HepG2 (cell line): Measurements from ENCODE around the gene PRR5L. TPM values are rescaled to one million over a fixed set of nuclear protein-coding genes. Genes with fewer than 3 reads are reported as not detected.

Experiments used
- ATAC-seq: fragments of 200-7000 bp; cut with Tn5 transposase; 3 replicates; pipeline ENCODE4 v1.9.1; 2020; ENCODE audit warnings: mild to moderate bottlenecking, moderate library complexity
- BruUV-seq: library from RNA; stranded (reverse); fragments of 400-500 nt; replicated peaks from 2 replicates; lab custom pipeline; 2021; lab: Mats Ljungman, UMichigan
- CTCF ChIA-PET: fragments of 300-600 bp; formaldehyde crosslinking; extraction: SDS; loops from one replicate; lab custom pipeline; 2021; ENCODE audit warnings: low total read pairs, inconsistent platforms, low intra/inter-chr PET ratio; lab: Yijun Ruan, JAX
- POLR2A ChIA-PET: fragments of 350-600 bp; sonication (Branson Sonifier 250); formaldehyde crosslinking; loops from one replicate; lab custom pipeline; 2020; ENCODE audit warnings: antibody characterized with exemption, inconsistent platforms; lab: Yijun Ruan, JAX
- DNase-seq: peaks from one replicate; pipeline ENCODE4 v3.0.0-alpha.2; 2015; ENCODE audit warnings: low spot score
- FAIRE-seq: peaks from 3 replicates; lab custom pipeline; 2011; peaks lifted over from hg19 to GRCh38; lab: Jason Lieb, UNC
- H2AFZ ChIP-seq: one replicate; pipeline ENCODE4 v1.6.1; 2011; ENCODE audit warnings: low read length, inconsistent platforms
- H3K27ac ChIP-seq: fragments of 300-600 bp; 3 replicates; pipeline ENCODE4 v1.8.0; 2011; ENCODE audit warnings: mixed run types, mild to moderate bottlenecking, mixed read lengths, low read length, inconsistent platforms; ENCODE audit not compliant: insufficient read depth; ENCODE audit errors: extremely low read length
- H3K27me3 ChIP-seq, 2 experiments: fragments of 200-600 bp in 1 of 2; 2 replicates in 1 of 2; 3 replicates in 1 of 2; pipeline versions ENCODE4 v1.6.0 to v1.8.0; 2011; ENCODE audit warnings: low read length in 2 of 2, mild to moderate bottlenecking in 2 of 2, moderate library complexity in 2 of 2, inconsistent platforms in 1 of 2; ENCODE audit not compliant: insufficient read depth in 2 of 2, control insufficient read depth in 1 of 2
- H3K36me3 ChIP-seq, 2 experiments: fragments of 200-600 bp in 1 of 2; replicated peaks in 1 of 2; 2 replicates in 1 of 2; 3 replicates in 1 of 2; pipeline versions ENCODE4 v1.5.1 to v1.8.0; 2011; ENCODE audit warnings: low read length in 2 of 2, inconsistent platforms in 1 of 2; ENCODE audit not compliant: insufficient read depth in 2 of 2, control insufficient read depth in 1 of 2
- H3K4me1 ChIP-seq: 2 replicates; pipeline ENCODE4 v1.5.1; 2012; ENCODE audit warnings: low read length, inconsistent platforms; ENCODE audit not compliant: insufficient read depth
- H3K4me2 ChIP-seq: 2 replicates; pipeline ENCODE4 v1.6.0; 2011; ENCODE audit warnings: low read depth, low read length, inconsistent platforms
- H3K4me3 ChIP-seq, 3 experiments: fragments of 200-600 bp in 1 of 3; sonication (generic), shearing (Covaris generic) in 1 of 3; replicated peaks in 1 of 3; 2 replicates each; pipeline ENCODE4 v1.5.1; 2011 to 2016; ENCODE audit warnings: low read length in 3 of 3, inconsistent platforms in 2 of 3, low read depth in 2 of 3, mild to moderate bottlenecking in 2 of 3, control low read depth in 1 of 3, mixed read lengths in 1 of 3; ENCODE audit not compliant: insufficient read depth in 1 of 3
- H3K79me2 ChIP-seq: one replicate; pipeline ENCODE4 v1.6.1; 2011; ENCODE audit warnings: low read length, inconsistent platforms; ENCODE audit not compliant: insufficient read depth
- H3K9ac ChIP-seq: 2 replicates; pipeline ENCODE4 v1.6.0; 2011; ENCODE audit warnings: mild to moderate bottlenecking, low read depth, low read length, inconsistent platforms; ENCODE audit not compliant: insufficient read depth
- H3K9me3 ChIP-seq: 2 replicates; pipeline ENCODE4 v1.5.1; 2012; ENCODE audit warnings: mild to moderate bottlenecking, low read length
- H4K20me1 ChIP-seq: 2 replicates; pipeline ENCODE4 v1.6.0; 2011; ENCODE audit warnings: inconsistent platforms, mild to moderate bottlenecking, low read length, moderate library complexity; ENCODE audit not compliant: insufficient read depth
- ELF1 ChIP-seq: sonication (generic); formaldehyde crosslinking; IDR thresholded peaks from 2 replicates; pipeline ENCODE4 v1.4.0; 2020; ENCODE audit warnings: missing genetic modification reagents
- NFE2L1 ChIP-seq: sonication (generic); formaldehyde crosslinking; IDR thresholded peaks from 2 replicates; pipeline ENCODE4 v1.4.0; 2020; ENCODE audit warnings: missing genetic modification reagents, mild to moderate bottlenecking, borderline replicate concordance
- PCBP1 ChIP-seq: fragments of 200-400 bp; formaldehyde crosslinking; IDR thresholded peaks from 2 replicates; pipeline ENCODE4 v1.6.1; 2017; ENCODE audit warnings: mild to moderate bottlenecking, low read depth, low read length, borderline replicate concordance
- TGIF2 ChIP-seq: IDR thresholded peaks from 2 replicates; pipeline ENCODE4 v1.6.1; 2016; ENCODE audit warnings: control low read depth, missing compliant biosample characterization
- ZBTB44 ChIP-seq: sonication (generic); formaldehyde crosslinking; IDR thresholded peaks from 2 replicates; pipeline ENCODE4 v1.4.0; 2020; ENCODE audit warnings: missing genetic modification reagents
- ZNF205 ChIP-seq: IDR thresholded peaks from 2 replicates; pipeline ENCODE4 v1.6.1; 2018; ENCODE audit warnings: missing biosample characterization, missing genetic modification reagents
- WGBS: methylation state at CpG from one replicate; pipeline ENCODE4 v1.1.6; 2017; ENCODE audit warnings: low lambda C conversion rate; 5-methylcytosine and 5-hydroxymethylcytosine counted together
- in situ Hi-C: cut with HindIII; loops from 2 replicates; pipeline ENCODE4 v1.10.0; 2017; ENCODE audit warnings: low pct_unique_long_range_greater_than_20kb; ENCODE audit not compliant: extremely low pct_ligation_motif_present
- intact Hi-C: fragments of 100-400 bp; cut with micrococcal nuclease; formaldehyde crosslinking; loops from one replicate; pipeline ENCODE4 v1.10.0; 2022; ENCODE audit not compliant: unreplicated experiment
- polyA plus RNA-seq, 8 experiments: library from polyadenylated mRNA; depleted of rRNA in 3 of 8; stranded (reverse) in 7 of 8; unstranded in 1 of 8; fragments of >200 nt; fragmentation: Illumina TruSeq in 4 of 8; extraction: Trizol in 4 of 8; gene quantifications; 2 replicates each; pipeline versions ENCODE4 v1.2.1 to v1.2.3, GENCODE V29; 2011 to 2016; ENCODE audit warnings: low read depth in 4 of 8, missing spikeins in 1 of 8, mixed read lengths in 1 of 8; ENCODE audit not compliant: insufficient read depth in 1 of 8
- total RNA-seq, 5 experiments: library from RNA; depleted of rRNA; stranded (reverse); fragments of >200 nt; fragmentation: Illumina TruSeq; extraction: Trizol; gene quantifications; 2 replicates each; pipeline ENCODE4 v1.2.3, GENCODE V29; 2016; ENCODE audit warnings: low read depth in 1 of 5

Gene PRR5L
- total and polyA plus RNA-seq, 2 of the 13 experiments (the other 11 are each of a cell fraction or from before 2014, with no cell fraction given), result 0.16 TPM; not detected in 1

DNA sequence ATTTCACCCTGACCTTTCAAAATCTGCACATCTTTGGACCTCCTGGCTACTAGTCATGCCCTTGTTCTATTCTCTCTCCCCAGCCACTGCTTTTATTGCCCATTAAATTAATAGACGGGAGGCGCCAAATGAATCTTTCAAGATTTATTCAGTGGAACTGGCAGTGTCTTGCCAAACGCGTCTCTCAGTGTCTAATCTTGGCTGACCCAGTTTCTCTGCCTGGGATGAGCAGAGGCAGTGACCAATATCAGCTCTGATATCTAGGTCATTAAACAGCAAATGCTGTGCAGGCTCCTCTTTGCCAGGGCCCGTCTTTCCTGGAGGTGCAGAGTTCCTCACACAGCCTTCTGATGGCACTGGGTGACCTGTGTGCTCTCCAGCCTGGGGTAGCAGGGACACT lies 140.0 kb downstream of the PRR5L start (continued):
- TF ChIP-seq PCBP1, result no peak
- no peak for TF ChIP-seq ZBTB44 (CRISPR knock-in tag)
- TF ChIP-seq TGIF2 (CRISPR knock-in tag), result no peak
- no peak for TF ChIP-seq ELF1
- TF ChIP-seq ZNF205 (CRISPR knock-in tag), result no peak

GRCh38 chr11:36436589-36436988 lies 140.5 kb downstream of the PRR5L start:
- no peaks in the 10 kb centered on the region for H3K27me3 ChIP-seq
- H2AFZ ChIP-seq, result no peak overlapping the region
- H3K9ac ChIP-seq, result no peak overlapping the region
- CTCF ChIA-PET, result no interaction called here
- H3K9me3 ChIP-seq, result no peaks in the 10 kb centered on the region
- ATAC-seq, result no peak
- H3K4me1 ChIP-seq, result peaks cover 22% of the 10 kb centered on the region
- in situ Hi-C loops (loop anchor here (10.0 kb wide), 1 partner anchor 58 kb away; no protein-coding TSS in a partner anchor), intact Hi-C loops (no loop called here)
- POLR2A ChIA-PET, result no interaction called here
- no peak for FAIRE-seq
- 13% methylated on average over 2 of the region's 2 CpGs for WGBS
- no peaks in the 10 kb centered on the region for H4K20me1 ChIP-seq
- no peak for TF ChIP-seq NFE2L1 (CRISPR knock-in tag)
- TF ChIP-seq, all 625 proteins: peak for 0
- H3K36me3 ChIP-seq, result no peaks in the 10 kb centered on the region
- H3K4me2 ChIP-seq, result no peak overlapping the region
- no peak overlapping the region for H3K4me3 ChIP-seq
- no peaks in the 10 kb centered on the region for H3K79me2 ChIP-seq
- no peak for DNase-seq
- no TSS peak for BruUV-seq
- no peak overlapping the region for H3K27ac ChIP-seq
